Thoracic aorta (tissue), 2 donors: ENCODE results near the gene PHLDB3. TPM values are rescaled to one million over a fixed set of nuclear protein-coding genes. Genes with fewer than 3 reads are reported as not detected.
"Not testable (repeated sequence)": the region's sequence is repeated elsewhere in the genome, so short reads cannot be mapped to it uniquely, and the experiment has no call there.

Experiments used
- ATAC-seq: fragments of 150-250 bp; one replicate; pipeline ENCODE4 v1.8.0; 2017; ENCODE audit warnings: low read depth; ENCODE audit not compliant: insufficient number of reproducible peaks, low FRiP score
- DNase-seq: peaks from one replicate; pipeline ENCODE4 v3.0.0-alpha.2; 2020; ENCODE audit warnings: low spot score
- H3K27ac ChIP-seq, 2 donors: fragments of 200-600 bp; sonication (generic); 1 replicate in 1 of 2; 2 replicates in 1 of 2; pipeline ENCODE4 v1.5.1; 2016; ENCODE audit warnings: mild to moderate bottlenecking in 2 of 2, moderate library complexity in 2 of 2
- H3K27me3 ChIP-seq: fragments of 200-600 bp; sonication (generic); replicated peaks from 2 replicates; pipeline ENCODE4 v1.6.0; 2016; ENCODE audit warnings: mild to moderate bottlenecking; ENCODE audit not compliant: insufficient read depth
- H3K36me3 ChIP-seq: fragments of 200-600 bp; sonication (generic); one replicate; pipeline ENCODE4 v1.5.1; 2016
- H3K4me1 ChIP-seq, 2 donors: fragments of 200-600 bp; sonication (generic); 1 replicate in 1 of 2; 2 replicates in 1 of 2; pipeline versions ENCODE4 v1.5.1 to v1.6.0; 2016; ENCODE audit warnings: low read depth in 2 of 2, mild to moderate bottlenecking in 1 of 2; ENCODE audit not compliant: control insufficient read depth in 1 of 2
- H3K4me3 ChIP-seq: fragments of 200-600 bp; sonication (generic); 2 replicates; pipeline ENCODE4 v1.5.1; 2016; ENCODE audit warnings: mild to moderate bottlenecking
- H3K9me3 ChIP-seq: fragments of 200-600 bp; sonication (generic); 2 replicates; pipeline ENCODE4 v1.5.1; 2016
- CTCF ChIP-seq: fragments of 200-600 bp; sonication (generic); IDR thresholded peaks from one replicate; pipeline ENCODE4 v1.5.1; 2019; ENCODE audit warnings: antibody characterized with exemption
- total RNA-seq, 2 donors: library from RNA; depleted of rRNA; stranded (reverse); fragments of >200 nt; gene quantifications; one replicate each; pipeline versions ENCODE4 v1.1.0 to v1.2.3, GENCODE V29; 2016

The PHLDB3 gene
- total RNA-seq, 2 donors from 2014 or later, result 10.0 to 14.7 TPM

- peaks cover 7 to 31% of the 10 kb centered on the region in 2 donors for H3K4me1 ChIP-seq
- ATAC-seq (no peak), DNase-seq (peak; percentile 37)
- no peaks in the 10 kb centered on the region for H3K27me3 ChIP-seq
- no peak for TF ChIP-seq CTCF
- peak within 1 kb of the TSS; percentile 94 for H3K4me3 ChIP-seq
- H3K27ac ChIP-seq, result peak within 1 kb of the TSS; percentile 74 to 82
- H3K9me3 ChIP-seq, result no peaks in the 10 kb centered on the region
- H3K36me3 ChIP-seq, result no peaks in the 10 kb centered on the region
These were observed 22.6 kb upstream of the PHLDB3 start, which contains the start of gene ETHE1 for GRCh38 chr19:43526884-43527859. TSS of gene ETHE1 (minus strand) at chr19:43527201. CDS start at chr19:43527177, 24 bp downstream.

- H3K36me3 ChIP-seq, result no peaks in the 10 kb centered on the region
- DNase-seq (no peak), ATAC-seq (no peak)
- no peaks in the 10 kb centered on the region for H3K27me3 ChIP-seq
- no peaks in the 10 kb centered on the region for H3K9me3 ChIP-seq
- peaks cover 7 to 27% of the 10 kb centered on the region in 2 donors for H3K4me1 ChIP-seq
- no peak for TF ChIP-seq CTCF
- H3K4me3 ChIP-seq, result peak overlapping the region; percentile 94
- peak overlapping the region; percentile 74 to 82 for H3K27ac ChIP-seq
These were observed 21.6 kb upstream of the PHLDB3 start for GRCh38 chr19:43525836-43526771.

GRCh38 chr19:43524922-43525835, 20.6 kb upstream of the PHLDB3 start:
- DNase-seq (peak; percentile 31), ATAC-seq (peak; percentile 30)
- no peak for TF ChIP-seq CTCF
- Histone ChIP-seq H3K4me3 (peak overlapping the region; percentile 94), H3K27me3 (no peaks in the 10 kb centered on the region), H3K36me3 (no peaks in the 10 kb centered on the region), H3K4me1 (peaks cover 7 to 27% of the 10 kb centered on the region in 2 donors), H3K9me3 (no peaks in the 10 kb centered on the region), H3K27ac (peak overlapping the region; percentile 74 to 82)

- not testable (repeated sequence) for ATAC-seq, H3K4me3 ChIP-seq, H3K36me3 ChIP-seq, H3K9me3 ChIP-seq, DNase-seq, H3K27me3 ChIP-seq, H3K27ac ChIP-seq
- peaks cover 7 to 27% of the 10 kb centered on the region in 2 donors for H3K4me1 ChIP-seq
These were observed 19.1 kb upstream of the PHLDB3 start for GRCh38 chr19:43523696-43524095.

GRCh38 chr19:43522929-43523328, 18.4 kb upstream of the PHLDB3 start:
- Histone ChIP-seq H3K4me1 (peaks cover 7 to 25% of the 10 kb centered on the region in 2 donors), H3K27me3 (no peaks in the 10 kb centered on the region), H3K4me3 (no peak overlapping the region), H3K36me3 (no peaks in the 10 kb centered on the region), H3K9me3 (no peaks in the 10 kb centered on the region), H3K27ac (no peak overlapping the region)
- ATAC-seq, result no peak
- no peak for TF ChIP-seq CTCF
- DNase-seq, result no peak
